Mucosa of descending colon (tissue), 3 donors: ENCODE measurements around the gene GPX6. TPM values are rescaled to one million over a fixed set of nuclear protein-coding genes. Genes with fewer than 3 reads are reported as not detected.
"Not testable (repeated sequence)": the region's sequence is repeated elsewhere in the genome, so short reads cannot be mapped to it uniquely, and the experiment has no call there.

Experiments used
- ATAC-seq: fragments of 200-7000 bp; cut with Tn5 transposase; one replicate; pipeline ENCODE4 v1.9.1; 2020; ENCODE audit warnings: mild to moderate bottlenecking, moderate library complexity
- DNase-seq, 3 donors: peaks; one replicate each; pipeline ENCODE4 v3.0.0-alpha.2; 2020
- H3K36me3 ChIP-seq: fragments of 200-600 bp; one replicate; pipeline ENCODE4 v1.8.0; 2021; ENCODE audit warnings: low read depth, mild to moderate bottlenecking
- H3K4me1 ChIP-seq: fragments of 200-600 bp; one replicate; pipeline ENCODE4 v1.8.0; 2021; ENCODE audit warnings: low read depth, mild to moderate bottlenecking
- H3K4me3 ChIP-seq: fragments of 200-600 bp; one replicate; pipeline ENCODE4 v1.8.0; 2021; ENCODE audit warnings: mild to moderate bottlenecking
- H3K9me3 ChIP-seq: fragments of 200-600 bp; one replicate; pipeline ENCODE4 v1.8.0; 2021; ENCODE audit warnings: mild to moderate bottlenecking
- intact Hi-C, 2 donors: fragments of 100-400 bp; cut with DNase I in 1 of 2; cut with micrococcal nuclease in 1 of 2; formaldehyde crosslinking; loops; one replicate each; pipeline versions ENCODE4 v1.11.0 to v1.11.1; 2022; cut with DNase I, micrococcal nuclease
- total RNA-seq, 3 donors: library from RNA; stranded (reverse); fragmentation: NEBNext Ultra II Directional in 2 of 3; extraction: Animal tissue kit (Norgen Biotek cat#: 25700) in 2 of 3; gene quantifications; one replicate each; pipeline versions ENCODE4 v1.2.1 to v1.2.4, GENCODE V29; 2021 to 2023
- TF ChIP-seq, protein P1 (sequence below): fragments of 200-600 bp; IDR thresholded peaks from one replicate; pipeline ENCODE4 v1.8.0; 2022; ENCODE audit warnings: antibody characterized with exemption, mild to moderate bottlenecking
- donor health status: DM: no; HTN: no; CAD: no; lungs with moderate emphysema.
- donor health status: DM: no; HTN: no; CAD: no.
- donor health status: DM: no; HTN: yes; CAD: no.

Gene GPX6
- total RNA-seq, 3 donors from 2014 or later = not detected

DNA sequence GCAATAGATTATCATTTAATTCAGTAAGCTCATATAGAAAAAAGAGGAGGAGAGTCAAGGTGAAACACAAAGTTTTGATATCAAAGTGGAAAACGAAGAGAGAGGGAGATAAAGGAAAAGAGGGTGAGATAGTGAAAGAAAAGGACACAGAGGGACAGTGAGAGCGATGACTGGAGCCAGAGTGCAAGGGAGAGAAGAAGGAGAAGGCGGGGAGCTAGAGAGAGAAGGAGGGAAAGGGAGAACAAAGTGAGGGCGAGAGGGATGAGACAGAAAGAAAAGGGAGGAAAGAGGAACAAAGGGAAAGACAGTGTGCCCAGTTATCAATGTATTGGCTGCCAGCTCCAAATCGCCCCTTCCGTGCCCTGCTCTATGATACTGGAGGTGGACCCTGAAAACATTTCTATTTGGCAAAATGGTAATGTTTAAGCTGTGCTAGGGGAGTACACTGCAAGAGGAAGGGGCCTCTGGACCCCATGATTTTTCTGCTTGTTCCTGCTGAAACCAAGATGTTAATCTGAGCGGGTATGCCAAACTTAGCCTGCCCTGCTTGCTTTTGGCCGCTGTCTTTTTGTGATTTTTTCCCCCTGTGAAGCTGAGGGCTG, 37.9 kb upstream of the GPX6 start:
- Histone ChIP-seq H3K4me1 (no peaks in the 10 kb centered on the region), H3K4me3 (no peak overlapping the region), H3K36me3 (no peaks in the 10 kb centered on the region), H3K9me3 (no peaks in the 10 kb centered on the region)
- intact Hi-C loops = no loop called here
- no peak for ATAC-seq
- no peak for DNase-seq
- TF ChIP-seq, protein P1, sequence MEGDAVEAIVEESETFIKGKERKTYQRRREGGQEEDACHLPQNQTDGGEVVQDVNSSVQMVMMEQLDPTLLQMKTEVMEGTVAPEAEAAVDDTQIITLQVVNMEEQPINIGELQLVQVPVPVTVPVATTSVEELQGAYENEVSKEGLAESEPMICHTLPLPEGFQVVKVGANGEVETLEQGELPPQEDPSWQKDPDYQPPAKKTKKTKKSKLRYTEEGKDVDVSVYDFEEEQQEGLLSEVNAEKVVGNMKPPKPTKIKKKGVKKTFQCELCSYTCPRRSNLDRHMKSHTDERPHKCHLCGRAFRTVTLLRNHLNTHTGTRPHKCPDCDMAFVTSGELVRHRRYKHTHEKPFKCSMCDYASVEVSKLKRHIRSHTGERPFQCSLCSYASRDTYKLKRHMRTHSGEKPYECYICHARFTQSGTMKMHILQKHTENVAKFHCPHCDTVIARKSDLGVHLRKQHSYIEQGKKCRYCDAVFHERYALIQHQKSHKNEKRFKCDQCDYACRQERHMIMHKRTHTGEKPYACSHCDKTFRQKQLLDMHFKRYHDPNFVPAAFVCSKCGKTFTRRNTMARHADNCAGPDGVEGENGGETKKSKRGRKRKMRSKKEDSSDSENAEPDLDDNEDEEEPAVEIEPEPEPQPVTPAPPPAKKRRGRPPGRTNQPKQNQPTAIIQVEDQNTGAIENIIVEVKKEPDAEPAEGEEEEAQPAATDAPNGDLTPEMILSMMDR = no peak

DNA sequence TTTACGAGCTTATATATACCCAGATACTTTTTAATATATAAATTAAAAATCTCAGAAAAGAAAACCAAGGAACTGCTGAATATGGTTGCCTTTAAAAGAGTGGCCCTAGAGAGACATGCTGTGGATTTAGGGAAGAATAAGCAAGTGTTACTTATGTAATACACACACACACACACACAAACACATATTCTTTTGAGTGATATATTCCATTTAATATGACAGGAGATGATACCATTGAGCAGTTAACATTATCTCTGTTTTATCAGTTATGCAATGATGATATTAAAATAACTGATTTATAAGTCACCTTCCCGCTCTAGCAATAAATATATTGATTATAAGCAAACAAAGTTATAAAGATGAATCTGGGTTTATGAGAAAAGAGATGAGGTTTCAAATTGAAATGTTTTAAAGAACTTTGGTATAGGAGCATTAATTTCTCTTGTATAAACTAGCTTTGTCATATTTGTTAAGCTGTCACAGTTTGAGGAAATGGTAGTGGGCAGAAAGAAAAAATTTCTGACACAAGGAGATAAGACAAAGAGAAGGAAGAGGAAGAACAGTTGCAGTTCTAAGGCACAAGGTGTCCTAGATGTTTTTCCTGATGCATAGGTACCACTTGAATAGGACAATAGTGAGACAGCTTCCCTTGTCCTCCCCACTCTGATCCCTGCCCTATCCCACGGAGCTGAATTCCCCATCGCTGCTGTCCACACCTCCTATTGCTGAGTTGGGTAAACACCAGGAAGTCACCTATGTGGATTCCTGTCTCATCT, 36.5 kb upstream of the GPX6 start:
- TF ChIP-seq, protein P1 = no peak
- no peak overlapping the region for H3K4me3 ChIP-seq
- ATAC-seq (no peak), DNase-seq (no peak)
- no peaks in the 10 kb centered on the region for H3K4me1 ChIP-seq
- intact Hi-C loops = no loop called here
- no peaks in the 10 kb centered on the region for H3K9me3 ChIP-seq
- H3K36me3 ChIP-seq = no peaks in the 10 kb centered on the region

DNA sequence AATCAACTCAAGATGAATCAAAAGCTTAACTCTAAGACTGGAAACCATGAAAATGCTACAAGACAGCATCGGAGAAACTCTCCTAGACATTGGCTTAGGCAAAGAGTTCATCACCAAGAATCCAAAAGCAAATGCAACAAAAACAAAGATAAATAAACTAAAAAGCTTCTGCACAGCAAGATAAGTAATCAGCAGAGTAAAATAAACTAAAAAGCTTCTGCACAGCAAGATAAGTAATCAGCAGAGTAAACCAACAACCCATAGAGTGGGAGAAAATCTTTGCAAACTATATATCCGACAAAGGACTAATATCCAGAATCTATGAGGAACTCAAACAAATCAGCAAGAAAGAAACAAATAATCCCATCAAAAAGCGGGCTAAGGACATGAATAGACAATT, 31.4 kb upstream of the GPX6 start:
- H3K36me3 ChIP-seq, DNase-seq, intact Hi-C loops, H3K9me3 ChIP-seq, H3K4me1 ChIP-seq, H3K4me3 ChIP-seq, ATAC-seq: not testable (repeated sequence)

DNA sequence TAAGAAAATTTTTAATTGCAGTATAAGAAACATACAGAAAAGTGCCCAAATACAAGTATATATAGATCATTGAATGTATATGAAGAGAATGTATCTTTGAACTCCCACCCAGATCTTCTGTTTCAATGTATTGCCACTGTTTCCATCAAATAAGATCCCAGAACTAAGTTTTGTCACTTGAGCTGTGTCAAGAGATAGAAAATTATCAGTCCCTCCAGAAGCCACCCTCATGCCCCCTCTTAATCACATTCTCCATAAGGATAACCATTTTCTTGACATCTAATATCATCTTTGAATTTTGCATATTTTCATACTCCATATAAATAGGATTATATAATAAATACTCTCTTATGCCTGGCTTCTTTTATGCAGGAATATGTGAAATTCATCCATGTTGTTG, 30.4 kb upstream of the GPX6 start:
- TF ChIP-seq, protein P1 = no peak
- no peak for DNase-seq
- intact Hi-C loops = no loop called here

DNA sequence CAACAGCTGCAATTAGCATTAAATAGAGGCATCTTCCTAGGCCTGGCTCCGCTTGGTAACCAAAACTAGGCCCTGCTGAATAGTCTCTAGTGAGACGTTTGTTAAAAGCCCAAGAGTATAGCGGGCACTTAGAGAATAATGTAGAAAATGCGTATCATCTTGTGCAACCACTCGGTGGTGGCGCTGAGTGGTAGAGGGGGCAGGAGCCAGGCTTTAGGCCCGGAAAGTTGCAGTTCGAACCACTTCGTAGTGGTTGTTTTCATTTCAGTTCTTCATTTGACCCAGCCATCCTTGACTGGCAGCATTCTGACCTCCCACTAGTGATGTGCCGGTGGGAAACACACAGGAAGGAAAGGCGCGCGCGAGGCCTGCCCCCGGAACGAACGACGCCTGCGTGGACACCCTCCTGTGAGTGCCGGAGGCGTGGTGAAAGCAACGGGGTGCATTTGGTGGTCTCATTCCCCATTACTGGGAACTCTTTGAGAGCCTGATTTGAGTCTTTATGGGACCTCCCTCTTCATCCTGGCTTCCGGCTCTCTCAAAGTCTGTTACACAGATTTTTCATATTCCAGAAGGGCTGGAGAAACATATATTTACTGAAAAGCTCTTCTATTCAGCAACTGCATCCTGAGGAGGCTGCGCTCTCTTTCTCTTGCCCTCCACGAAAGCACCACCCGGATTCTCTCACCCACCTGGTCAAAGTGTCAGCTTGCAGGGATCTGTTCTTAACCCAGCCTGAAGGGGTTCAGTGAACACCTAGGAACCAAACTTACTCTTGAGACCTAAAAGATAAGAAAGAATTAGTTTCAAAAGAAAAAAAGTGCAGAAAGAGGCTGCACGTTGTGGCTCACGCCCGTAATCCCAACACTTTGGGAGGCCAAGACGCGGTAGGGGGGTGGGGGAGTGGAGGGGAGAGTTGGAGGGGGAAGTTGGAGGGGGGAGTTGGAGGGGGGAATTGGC, 28.3 kb upstream of the GPX6 start:
- ATAC-seq (no peak), DNase-seq (no peak)
- Histone ChIP-seq H3K4me3 (no peak overlapping the region), H3K36me3 (no peaks in the 10 kb centered on the region), H3K4me1 (no peaks in the 10 kb centered on the region), H3K9me3 (no peaks in the 10 kb centered on the region)
- TF ChIP-seq, protein P1 = no peak
- intact Hi-C loops = no loop called here

More for the DNA sequence above, 30.4 kb upstream of the GPX6 start:
- Histone ChIP-seq H3K36me3 (no peaks in the 10 kb centered on the region), H3K9me3 (no peaks in the 10 kb centered on the region), H3K4me3 (no peak overlapping the region), H3K4me1 (no peaks in the 10 kb centered on the region)
- no peak for ATAC-seq
